NB4 (cell line): ENCODE measurements around the gene ZNF583.

ENCODE experiments used
- CTCF ChIP-seq: IDR thresholded peaks from one replicate; pipeline ENCODE4 v1.5.1; 2012; ENCODE audit warnings: low read depth, low read length
- MAX ChIP-seq: IDR thresholded peaks from 2 replicates; pipeline ENCODE4 v1.6.1; 2011; ENCODE audit warnings: low read depth, low read length
- MYC ChIP-seq: IDR thresholded peaks from 2 replicates; pipeline ENCODE4 v1.6.1; 2011; ENCODE audit warnings: low read depth, low read length
- POLR2A ChIP-seq: IDR thresholded peaks from 2 replicates; pipeline ENCODE4 v1.6.1; 2011; ENCODE audit warnings: mild to moderate bottlenecking; ENCODE audit not compliant: insufficient read length; ENCODE audit errors: extremely low read depth

- TF ChIP-seq CTCF (no peak), POLR2A (no peak), MAX (no peak), MYC (no peak)
These were observed 26.8 kb upstream of the ZNF583 start for GRCh38 chr19:56377105-56377924.
